Pancreas (tissue), 10 donors: ENCODE measurements around the gene ELMOD1. TPM values are rescaled to one million over a fixed set of nuclear protein-coding genes. Genes with fewer than 3 reads are reported as not detected.

ENCODE experiments used
- ATAC-seq, 4 donors: fragments of 200-7000 bp; cut with Tn5 transposase; one replicate each; pipeline versions ENCODE4 v1.8.0 to v1.9.1; 2020; ENCODE audit warnings: mild to moderate bottlenecking in 4 of 4, moderate library complexity in 4 of 4
- DNase-seq, 6 donors: peaks; one replicate each; pipeline ENCODE4 v3.0.0-alpha.2; 2020
- FAIRE-seq: peaks from 2 replicates; lab custom pipeline; 2012; peaks lifted over from hg19 to GRCh38; lab: Jason Lieb, UNC
- H3K27ac ChIP-seq, 4 donors: fragments of 200-600 bp; sonication (generic); 1 replicate in 3 of 4; 2 replicates in 1 of 4; pipeline versions ENCODE4 v1.5.0 to v1.8.0; 2020
- H3K27me3 ChIP-seq, 4 donors: fragments of 200-600 bp; one replicate each; pipeline ENCODE4 v1.8.0; 2021
- H3K36me3 ChIP-seq, 3 donors: fragments of 200-600 bp; sonication (generic) in 1 of 3; one replicate each; pipeline versions ENCODE4 v1.5.0 to v1.8.0; 2020 to 2021
- H3K4me1 ChIP-seq, 3 donors: fragments of 200-600 bp; one replicate each; pipeline ENCODE4 v1.8.0; 2021
- H3K4me3 ChIP-seq, 4 donors: fragments of 200-600 bp; sonication (generic) in 2 of 4; one replicate each; pipeline versions ENCODE4 v1.5.0 to v1.8.0; 2020 to 2021
- H3K9me3 ChIP-seq, 4 donors: fragments of 200-600 bp; one replicate each; pipeline ENCODE4 v1.8.0; 2021
- WGBS, 2 donors: extraction: QIAGEN DNeasy Blood & Tissue Kit; methylation state at CpG; one replicate each; pipeline ENCODE4 v1.1.7; 2013; 5-methylcytosine and 5-hydroxymethylcytosine counted together
- intact Hi-C, 3 donors: fragments of 100-400 bp; cut with DNase I; formaldehyde crosslinking; loops; one replicate each; pipeline versions ENCODE4 v1.11.1 to v1.14.2; 2022
- polyA plus RNA-seq, 2 donors: library from polyadenylated mRNA; stranded (reverse); fragments of 200-250 nt; gene quantifications; one replicate each; pipeline ENCODE4 v1.2.3, GENCODE V29; 2013
- total RNA-seq, 6 donors: library from RNA; stranded (reverse); fragmentation: NEBNext Ultra II Directional in 4 of 6; extraction: Animal tissue kit (Norgen Biotek cat#: 25700) in 4 of 6; gene quantifications; one replicate each; pipeline versions ENCODE4 v1.2.1 to v1.2.4, GENCODE V29; 2021 to 2023
- TF ChIP-seq, protein P1 (sequence below), 4 donors: fragments of 200-600 bp; sonication (generic) in 3 of 4; IDR thresholded peaks; one replicate each; pipeline versions ENCODE4 v1.5.0 to v1.8.0; 2021; ENCODE audit warnings: antibody characterized with exemption in 4 of 4
- donor health status: healthy with polysubstance abuse.
- donor health status: DM: no; HTN: no; CAD: no; lungs with moderate emphysema.
- donor health status: DM: no; HTN: no; CAD: no.
- donor health status: control.
- donor health status: control.
- donor health status: Bipolar disorder and iron deficiency.
- donor health status: DM: yes; HTN: yes; CAD: no.
- donor health status: DM: no; HTN: no; CAD: no.
- donor health status: DM: no; HTN: no; CAD: no.
- donor health status: DM: yes; HTN: yes; CAD: no.

The ELMOD1 gene
- total and polyA plus RNA-seq, 8 donors: 0.09 to 0.12 TPM; not detected in 6

- DNase-seq (no peak), FAIRE-seq (no peak), ATAC-seq (peak in 1 of 4 donors; percentile 8)
- H3K4me3 ChIP-seq: no peak overlapping the region
- intact Hi-C loops: no loop called here
- no peak overlapping the region for H3K27ac ChIP-seq
- 5 to 9% methylated on average over 6 of the region's 6 CpGs for WGBS, 2 donors
- peaks cover 0 to 12% (median 4%) of the 10 kb centered on the region in 3 donors for H3K4me1 ChIP-seq
- peaks cover 0 to 39% (median 12%) of the 10 kb centered on the region in 4 donors for H3K27me3 ChIP-seq
- H3K36me3 ChIP-seq: no peaks in the 10 kb centered on the region
- no peaks in the 10 kb centered on the region for H3K9me3 ChIP-seq
- TF ChIP-seq, protein P1, sequence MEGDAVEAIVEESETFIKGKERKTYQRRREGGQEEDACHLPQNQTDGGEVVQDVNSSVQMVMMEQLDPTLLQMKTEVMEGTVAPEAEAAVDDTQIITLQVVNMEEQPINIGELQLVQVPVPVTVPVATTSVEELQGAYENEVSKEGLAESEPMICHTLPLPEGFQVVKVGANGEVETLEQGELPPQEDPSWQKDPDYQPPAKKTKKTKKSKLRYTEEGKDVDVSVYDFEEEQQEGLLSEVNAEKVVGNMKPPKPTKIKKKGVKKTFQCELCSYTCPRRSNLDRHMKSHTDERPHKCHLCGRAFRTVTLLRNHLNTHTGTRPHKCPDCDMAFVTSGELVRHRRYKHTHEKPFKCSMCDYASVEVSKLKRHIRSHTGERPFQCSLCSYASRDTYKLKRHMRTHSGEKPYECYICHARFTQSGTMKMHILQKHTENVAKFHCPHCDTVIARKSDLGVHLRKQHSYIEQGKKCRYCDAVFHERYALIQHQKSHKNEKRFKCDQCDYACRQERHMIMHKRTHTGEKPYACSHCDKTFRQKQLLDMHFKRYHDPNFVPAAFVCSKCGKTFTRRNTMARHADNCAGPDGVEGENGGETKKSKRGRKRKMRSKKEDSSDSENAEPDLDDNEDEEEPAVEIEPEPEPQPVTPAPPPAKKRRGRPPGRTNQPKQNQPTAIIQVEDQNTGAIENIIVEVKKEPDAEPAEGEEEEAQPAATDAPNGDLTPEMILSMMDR (IDR thresholded peaks at IDR 0.05): no peak
These were observed 1.3 kb downstream of the ELMOD1 start for GRCh38 chr11:107592231-107592590.

DNA sequence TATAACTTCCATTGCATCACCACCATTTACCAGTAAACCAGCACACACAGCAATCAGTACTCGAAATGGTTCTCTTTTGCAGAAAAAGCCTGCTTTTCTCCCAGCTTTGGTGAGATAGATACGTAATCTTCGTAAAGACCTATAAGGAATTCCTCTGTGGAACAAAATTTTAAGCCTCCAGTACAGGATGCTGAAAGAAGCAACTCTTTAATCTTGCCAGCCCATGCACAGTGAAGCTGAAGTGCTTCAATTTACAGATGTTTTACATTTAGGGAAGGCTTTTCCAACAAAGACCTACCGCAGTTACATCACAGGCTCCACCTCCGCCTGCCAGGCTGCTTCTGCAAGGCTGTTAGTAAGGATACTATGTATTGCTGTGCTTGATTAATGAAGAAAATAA, 1.9 kb downstream of the ELMOD1 start:
- Histone ChIP-seq H3K4me3 (no peak overlapping the region), H3K27ac (no peak overlapping the region), H3K4me1 (peaks cover 0 to 12% (median 4%) of the 10 kb centered on the region in 3 donors), H3K27me3 (peaks cover 0 to 39% (median 12%) of the 10 kb centered on the region in 4 donors), H3K9me3 (no peaks in the 10 kb centered on the region), H3K36me3 (no peaks in the 10 kb centered on the region)
- FAIRE-seq: no peak
- intact Hi-C loops: no loop called here
- no peak for DNase-seq
- 16 to 18% methylated on average over 5 of the region's 5 CpGs for WGBS, 2 donors
- TF ChIP-seq, protein P1 (IDR thresholded peaks at IDR 0.05): no peak
- ATAC-seq: no peak

DNA sequence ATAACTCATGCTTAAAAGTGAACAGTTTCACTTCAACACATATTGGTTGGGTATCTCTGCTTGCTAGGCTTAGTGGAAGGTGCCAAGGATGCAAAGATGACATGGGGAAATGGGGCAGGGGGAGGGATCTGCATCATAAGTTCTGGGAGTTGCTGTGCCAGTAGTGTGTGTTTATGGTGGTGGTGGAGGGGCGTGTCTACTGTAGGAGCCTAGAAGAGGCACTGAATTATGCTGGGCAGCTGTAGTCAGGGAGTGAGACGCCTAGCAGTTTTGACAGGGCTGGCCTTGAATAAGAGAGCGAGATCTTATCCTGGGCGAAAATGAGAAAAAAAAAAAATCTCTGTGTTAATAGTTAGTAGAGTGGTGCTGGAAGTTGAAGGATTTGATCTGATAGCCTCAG, 3.0 kb downstream of the ELMOD1 start:
- intact Hi-C loops: no loop called here
- no peak for ATAC-seq
- DNase-seq: no peak
- no peak overlapping the region for H3K27ac ChIP-seq
- TF ChIP-seq, protein P1 (IDR thresholded peaks at IDR 0.05): no peak
- WGBS, 2 donors: 12 to 17% methylated on average over 4 of the region's 4 CpGs
- no peak for FAIRE-seq
- peaks cover 0 to 39% (median 11%) of the 10 kb centered on the region in 4 donors for H3K27me3 ChIP-seq
- H3K4me3 ChIP-seq: no peak overlapping the region
- peaks cover 0 to 12% (median 4%) of the 10 kb centered on the region in 3 donors for H3K4me1 ChIP-seq
- no peaks in the 10 kb centered on the region for H3K36me3 ChIP-seq
- no peaks in the 10 kb centered on the region for H3K9me3 ChIP-seq

DNA sequence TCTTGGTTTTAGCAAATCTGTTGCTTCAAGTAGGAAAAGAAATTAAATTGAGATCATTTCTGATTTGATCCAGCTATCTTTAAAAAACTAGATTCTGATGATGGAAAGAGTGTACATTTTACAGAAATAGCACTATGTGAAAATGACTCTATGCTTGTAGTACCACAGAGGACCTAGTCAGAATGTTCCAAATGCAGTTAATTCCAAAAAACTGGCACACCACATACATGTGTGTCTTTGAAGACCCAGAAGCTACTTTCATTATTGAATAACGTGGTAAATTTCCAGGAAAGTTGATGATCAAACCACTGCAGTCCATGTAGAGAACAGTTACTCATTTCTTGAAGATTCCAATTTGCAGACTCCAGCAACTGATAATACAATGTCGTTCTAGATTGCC, 3.8 kb downstream of the ELMOD1 start:
- 33 to 34% methylated on average over 2 of the region's 2 CpGs for WGBS, 2 donors

More for the DNA sequence above, 3.8 kb downstream of the ELMOD1 start:
- H3K27ac ChIP-seq: no peak overlapping the region
- FAIRE-seq: no peak
- TF ChIP-seq, protein P1 (IDR thresholded peaks at IDR 0.05): no peak
- no peak for ATAC-seq
- H3K9me3 ChIP-seq: no peaks in the 10 kb centered on the region
- intact Hi-C loops: no loop called here
- no peaks in the 10 kb centered on the region for H3K36me3 ChIP-seq
- no peak for DNase-seq
- no peak overlapping the region for H3K4me3 ChIP-seq
- H3K4me1 ChIP-seq: peaks cover 0 to 12% (median 2%) of the 10 kb centered on the region in 3 donors
- peaks cover 0 to 39% (median 11%) of the 10 kb centered on the region in 4 donors for H3K27me3 ChIP-seq
